SK-N-SH (cell line): ENCODE results near the gene EEF1AKMT3. TPM values are rescaled to one million over a fixed set of nuclear protein-coding genes. Genes with fewer than 3 reads are reported as not detected.

ENCODE experiments used
- CTCF ChIA-PET: fragments of 300-600, 350-600 bp; formaldehyde crosslinking; extraction: SDS; loops from one replicate; lab custom pipeline; 2021; lab: Yijun Ruan, JAX
- POLR2A ChIA-PET: fragments of 350-600 bp; sonication (Branson Sonifier 250); formaldehyde crosslinking; extraction: SDS; loops from one replicate; lab custom pipeline; 2020; ENCODE audit warnings: antibody characterized with exemption, inconsistent platforms; lab: Yijun Ruan, JAX
- DNase-seq: peaks from one replicate; pipeline ENCODE4 v3.0.0; 2012
- H2AFZ ChIP-seq: fragments of 200-600 bp; sonication (generic); 2 replicates; pipeline ENCODE4 v1.8.1; 2016; ENCODE audit warnings: antibody characterized with exemption, mild to moderate bottlenecking, low read depth
- H3F3A ChIP-seq: fragments of 200-600 bp; sonication (generic); replicated peaks from 2 replicates; pipeline ENCODE3; 2016; ENCODE audit warnings: antibody characterized with exemption, mild to moderate bottlenecking; ENCODE audit not compliant: insufficient read depth
- H3K27ac ChIP-seq, 2 experiments: fragments of 200-500 bp in 1 of 2; fragments of 200-600 bp in 1 of 2; sonication (Bioruptor generic) in 1 of 2; sonication (generic), shearing (Covaris generic) in 1 of 2; 2 replicates each; pipeline versions ENCODE4 v1.5.1 to v1.6.1; 2014 to 2016; ENCODE audit warnings: low read depth in 2 of 2, inconsistent platforms in 1 of 2, low read length in 1 of 2, mild to moderate bottlenecking in 1 of 2, mixed read lengths in 1 of 2
- H3K27me3 ChIP-seq: fragments of 200-600 bp; sonication (generic), shearing (Covaris generic); 2 replicates; pipeline ENCODE4 v1.6.1; 2016; ENCODE audit warnings: mixed run types; ENCODE audit not compliant: insufficient read depth
- H3K36me3 ChIP-seq, 2 experiments: fragments of 200-500 bp in 1 of 2; fragments of 200-600 bp in 1 of 2; sonication (Bioruptor generic) in 1 of 2; sonication (generic) in 1 of 2; replicated peaks in 1 of 2; 2 replicates each; pipeline versions ENCODE3 to v1.5.1; 2014 to 2016; ENCODE audit warnings: low read length in 1 of 2, mild to moderate bottlenecking in 1 of 2; ENCODE audit not compliant: insufficient read depth in 2 of 2, control insufficient read depth in 1 of 2
- H3K4me1 ChIP-seq, 2 experiments: fragments of 200-500 bp in 1 of 2; fragments of 200-600 bp in 1 of 2; sonication (Bioruptor generic) in 1 of 2; sonication (generic), shearing (Covaris generic) in 1 of 2; 2 replicates each; pipeline versions ENCODE4 v1.5.1 to v1.6.1; 2014 to 2016; ENCODE audit warnings: low read depth in 1 of 2, low read length in 1 of 2, mixed run types in 1 of 2; ENCODE audit not compliant: insufficient read depth in 2 of 2, control insufficient read depth in 1 of 2
- H3K4me2 ChIP-seq: fragments of 200-600 bp; sonication (generic), shearing (Covaris generic); 2 replicates; pipeline ENCODE4 v1.6.1; 2017; ENCODE audit warnings: mixed run types
- H3K4me3 ChIP-seq, 2 experiments: fragments of 200-500 bp in 1 of 2; fragments of 200-600 bp in 1 of 2; sonication (Bioruptor generic) in 1 of 2; sonication (generic), shearing (Covaris generic) in 1 of 2; 2 replicates each; pipeline versions ENCODE4 v1.5.1 to v1.8.1; 2014 to 2016; ENCODE audit warnings: low read depth in 2 of 2, inconsistent platforms in 1 of 2, low read length in 1 of 2, mild to moderate bottlenecking in 1 of 2, mixed read lengths in 1 of 2, moderate library complexity in 1 of 2
- H3K79me2 ChIP-seq: fragments of 200-600 bp; sonication (generic); 2 replicates; pipeline ENCODE4 v1.8.1; 2017; ENCODE audit warnings: mild to moderate bottlenecking; ENCODE audit not compliant: insufficient read depth
- H3K9ac ChIP-seq: fragments of 200-600 bp; sonication (generic); 2 replicates; pipeline ENCODE4 v1.6.1; 2017; ENCODE audit warnings: mixed run types
- H3K9me2 ChIP-seq: fragments of 200-600 bp; sonication (generic); 2 replicates; pipeline ENCODE4 v1.6.1; 2017; ENCODE audit warnings: mixed run types
- H3K9me3 ChIP-seq: fragments of 200-600 bp; sonication (generic); 2 replicates; pipeline ENCODE4 v1.6.1; 2017; ENCODE audit warnings: mixed run types, mild to moderate bottlenecking, moderate library complexity
- H4K20me1 ChIP-seq: fragments of 200-600 bp; sonication (generic); 2 replicates; pipeline ENCODE4 v1.6.1; 2017; ENCODE audit warnings: mild to moderate bottlenecking, mixed run types; ENCODE audit not compliant: insufficient read depth
- CTCF ChIP-seq: fragments of 200-600 bp; sonication (generic); IDR thresholded peaks from 2 replicates; pipeline ENCODE4 v1.6.1; 2017; ENCODE audit warnings: antibody characterized with exemption, mild to moderate bottlenecking, moderate library complexity
- EZH2phosphoT487 ChIP-seq: fragments of 200-600 bp; sonication (generic); IDR thresholded peaks from 2 replicates; pipeline ENCODE4 v1.6.1; 2017; ENCODE audit warnings: low read depth, mixed run types, mild to moderate bottlenecking, antibody characterized with exemption, moderate library complexity, borderline replicate concordance
- IRF3 ChIP-seq: fragments of 150-350 bp; IDR thresholded peaks from 2 replicates; pipeline ENCODE4 v1.6.1; 2016; ENCODE audit warnings: mild to moderate bottlenecking, low read depth, low read length
- NRF1 ChIP-seq: IDR thresholded peaks from 2 replicates; pipeline ENCODE4 v1.6.1; 2012; ENCODE audit warnings: low read depth, mild to moderate bottlenecking, low read length
- RXRA ChIP-seq: IDR thresholded peaks from 2 replicates; pipeline ENCODE4 v1.4.0; 2012; ENCODE audit warnings: low read depth, mild to moderate bottlenecking, borderline replicate concordance
- USF1 ChIP-seq: IDR thresholded peaks from 2 replicates; pipeline ENCODE4 v1.4.0; 2012; ENCODE audit warnings: low read depth, borderline replicate concordance
- WGBS: methylation state at CpG from one replicate; pipeline ENCODE4 v1.1.6; 2017; ENCODE audit warnings: low lambda C conversion rate; 5-methylcytosine and 5-hydroxymethylcytosine counted together
- polyA plus RNA-seq, 3 experiments: library from polyadenylated mRNA; depleted of rRNA; stranded (reverse); fragments of >200 nt; gene quantifications; 2 replicates each; pipeline ENCODE4 v1.2.3, GENCODE V29; 2012
- TF ChIP-seq, protein P1 (sequence below): IDR thresholded peaks from 2 replicates; pipeline ENCODE4 v1.6.1; 2012; ENCODE audit warnings: mild to moderate bottlenecking, low read depth, low read length, moderate library complexity
- TF ChIP-seq, protein P2 (sequence below): IDR thresholded peaks from 2 replicates; pipeline ENCODE4 v1.4.0; 2012; ENCODE audit warnings: low read depth

The EEF1AKMT3 gene
- polyA plus RNA-seq, 1 of the 3 experiments (the other 2 are of a cell fraction), result 10.3 TPM

DNA sequence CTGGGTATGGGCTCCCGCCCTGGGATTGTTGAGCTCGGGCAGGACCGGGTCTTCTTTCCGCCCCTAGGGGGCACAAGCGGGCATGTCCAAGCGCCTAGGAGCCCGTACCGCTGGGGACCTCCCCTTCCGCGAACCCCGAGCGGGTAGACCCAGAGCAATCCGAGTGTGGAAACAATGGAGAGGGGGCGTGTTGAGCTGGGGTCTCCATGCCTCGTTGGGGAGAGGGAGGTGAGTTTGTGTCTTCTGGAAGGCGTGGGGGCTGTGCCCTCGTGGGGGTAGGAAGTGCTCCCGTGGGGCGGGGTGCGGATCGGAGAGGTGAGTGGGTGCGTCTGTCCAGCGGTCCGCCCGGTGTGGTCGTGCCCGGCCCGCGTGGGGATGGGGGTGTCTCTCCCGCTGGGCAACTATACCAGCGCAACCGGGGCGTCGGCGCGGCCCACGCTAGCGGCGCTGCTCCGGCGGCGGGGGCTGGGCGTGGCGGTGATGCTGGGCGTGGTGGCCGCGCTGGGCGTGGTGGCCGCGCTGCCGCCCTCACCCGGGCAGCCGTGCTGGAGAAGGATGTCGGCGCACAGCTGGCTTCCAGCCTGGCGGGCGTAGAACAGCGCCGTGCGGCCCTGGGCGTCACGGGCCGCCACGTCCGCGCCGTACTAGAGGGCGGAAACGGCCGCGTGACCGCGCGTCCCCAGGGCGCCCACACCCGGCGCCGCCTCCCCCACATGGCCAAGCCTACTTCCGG is 46.1 kb upstream of the EEF1AKMT3 start (continued):
- TF ChIP-seq RXRA, result no peak

DNA sequence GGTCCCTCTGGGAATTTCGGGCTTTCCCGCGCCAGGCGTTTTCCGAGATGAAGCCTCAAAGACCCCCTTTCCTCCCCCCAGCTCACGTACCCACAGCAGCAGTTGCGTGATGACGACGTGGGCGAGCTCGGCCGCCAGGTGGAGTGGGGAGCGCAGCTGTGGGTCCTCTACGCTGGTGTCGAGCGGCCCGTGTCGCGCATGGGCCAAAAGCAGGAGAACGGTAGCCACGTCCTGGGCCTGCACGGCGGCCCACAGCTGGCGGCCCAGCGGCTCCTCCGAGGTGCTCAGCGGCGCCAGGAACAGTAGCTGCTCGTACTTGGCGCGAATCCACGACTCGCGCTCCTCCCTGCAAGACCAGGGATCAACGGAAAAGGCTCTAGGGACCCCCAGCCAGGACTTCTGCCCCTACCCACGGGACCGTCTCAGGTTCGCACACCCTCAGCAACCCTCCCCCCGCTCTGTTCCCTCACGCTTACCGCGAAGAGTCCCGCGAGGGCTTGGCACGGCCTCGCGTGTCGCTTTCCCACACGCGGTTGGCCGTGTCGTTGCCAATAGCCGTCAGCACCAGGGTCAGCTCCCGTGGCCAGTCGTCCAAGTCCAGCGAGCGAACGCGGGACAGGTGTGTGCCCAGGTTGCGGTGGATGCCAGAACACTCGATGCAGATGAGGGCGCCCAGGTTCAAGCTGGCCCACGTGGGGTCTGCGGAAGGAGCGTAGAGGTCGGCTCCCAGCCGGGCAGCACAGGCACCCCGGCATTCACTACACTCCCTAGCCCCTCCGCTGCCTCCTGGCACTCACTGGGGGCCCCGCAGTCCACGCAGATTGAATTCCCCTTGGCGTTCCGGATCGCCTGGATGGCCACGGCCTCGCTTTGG is 45.3 kb upstream of the EEF1AKMT3 start:
- Histone ChIP-seq H4K20me1 (no peaks in the 10 kb centered on the region), H3K9me3 (no peaks in the 10 kb centered on the region), H3F3A (peaks cover 18% of the 10 kb centered on the region), H3K27me3 (no peaks in the 10 kb centered on the region), H3K79me2 (no peaks in the 10 kb centered on the region), H3K9me2 (no peaks in the 10 kb centered on the region), H2AFZ (peak overlapping the region; percentile 89; the same call in 1 of the 2 replicates), H3K4me2 (peak overlapping the region; percentile 85), H3K4me3 (peak overlapping the region; percentile 76 to 79), H3K36me3 (peaks cover 3 to 13% of the 10 kb centered on the region in 2 experiments), H3K4me1 (peaks cover 0 to 8% of the 10 kb centered on the region in 2 experiments; a peak in 1 of 4 replicates), H3K27ac (peak overlapping the region in 1 of 2 experiments; percentile 82; a peak in 1 of 4 replicates), H3K9ac (peak overlapping the region; percentile 82; the same call in 1 of the 2 replicates)
- ChIA-PET CTCF (interaction anchor here (1.2 to 9.4 kb wide), 16 partner anchors 9 to 144 kb away, joined by 3 to 133 read pairs (median 6); partner anchors contain the start of genes AGAP2, B4GALNT1, CDK4 and OS9), POLR2A (interaction anchor here (1.5 to 3.6 kb wide), 3 partner anchors 9 to 25 kb away, joined by 7 to 21 read pairs (median 18); partner anchors contain the start of genes CDK4 and TSPAN31)
- WGBS, result 77% methylated on average over 59 of the region's 76 CpGs
- DNase-seq, result no peak
- TF ChIP-seq EZH2phosphoT487 (no peak), IRF3 (no peak), CTCF (0 out of 2 replicates have a peak, but pooled peaks have one; percentile 18), USF1 (no peak), NRF1 (no peak)
- TF ChIP-seq, protein P1, sequence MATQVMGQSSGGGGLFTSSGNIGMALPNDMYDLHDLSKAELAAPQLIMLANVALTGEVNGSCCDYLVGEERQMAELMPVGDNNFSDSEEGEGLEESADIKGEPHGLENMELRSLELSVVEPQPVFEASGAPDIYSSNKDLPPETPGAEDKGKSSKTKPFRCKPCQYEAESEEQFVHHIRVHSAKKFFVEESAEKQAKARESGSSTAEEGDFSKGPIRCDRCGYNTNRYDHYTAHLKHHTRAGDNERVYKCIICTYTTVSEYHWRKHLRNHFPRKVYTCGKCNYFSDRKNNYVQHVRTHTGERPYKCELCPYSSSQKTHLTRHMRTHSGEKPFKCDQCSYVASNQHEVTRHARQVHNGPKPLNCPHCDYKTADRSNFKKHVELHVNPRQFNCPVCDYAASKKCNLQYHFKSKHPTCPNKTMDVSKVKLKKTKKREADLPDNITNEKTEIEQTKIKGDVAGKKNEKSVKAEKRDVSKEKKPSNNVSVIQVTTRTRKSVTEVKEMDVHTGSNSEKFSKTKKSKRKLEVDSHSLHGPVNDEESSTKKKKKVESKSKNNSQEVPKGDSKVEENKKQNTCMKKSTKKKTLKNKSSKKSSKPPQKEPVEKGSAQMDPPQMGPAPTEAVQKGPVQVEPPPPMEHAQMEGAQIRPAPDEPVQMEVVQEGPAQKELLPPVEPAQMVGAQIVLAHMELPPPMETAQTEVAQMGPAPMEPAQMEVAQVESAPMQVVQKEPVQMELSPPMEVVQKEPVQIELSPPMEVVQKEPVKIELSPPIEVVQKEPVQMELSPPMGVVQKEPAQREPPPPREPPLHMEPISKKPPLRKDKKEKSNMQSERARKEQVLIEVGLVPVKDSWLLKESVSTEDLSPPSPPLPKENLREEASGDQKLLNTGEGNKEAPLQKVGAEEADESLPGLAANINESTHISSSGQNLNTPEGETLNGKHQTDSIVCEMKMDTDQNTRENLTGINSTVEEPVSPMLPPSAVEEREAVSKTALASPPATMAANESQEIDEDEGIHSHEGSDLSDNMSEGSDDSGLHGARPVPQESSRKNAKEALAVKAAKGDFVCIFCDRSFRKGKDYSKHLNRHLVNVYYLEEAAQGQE, result peak; percentile 86
- TF ChIP-seq, protein P2, sequence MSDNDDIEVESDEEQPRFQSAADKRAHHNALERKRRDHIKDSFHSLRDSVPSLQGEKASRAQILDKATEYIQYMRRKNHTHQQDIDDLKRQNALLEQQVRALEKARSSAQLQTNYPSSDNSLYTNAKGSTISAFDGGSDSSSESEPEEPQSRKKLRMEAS, result 0 out of 2 replicates have a peak, but pooled peaks have one; percentile 0
